Glomerular endothelial cell (primary cell): ENCODE data around the gene YIPF5. TPM values are rescaled to one million over a fixed set of nuclear protein-coding genes. Genes with fewer than 3 reads are reported as not detected.

ENCODE experiments used
- DNase-seq: peaks from one replicate; pipeline ENCODE4 v3.0.0-alpha.2; 2011; ENCODE audit warnings: low read depth, low spot score; ENCODE audit errors: extremely low read depth
- total RNA-seq: library from RNA; depleted of rRNA; stranded (reverse); fragments of >200 nt; gene quantifications from 2 replicates; pipeline ENCODE4 v1.2.3, GENCODE V29; 2015

YIPF5 gene
- total RNA-seq, 1 donor from 2014 or later = 70.4 TPM

- DNase-seq = no peak
Observed at GRCh38 chr5:144128844-144129243, 41.6 kb downstream of the YIPF5 start.

DNA sequence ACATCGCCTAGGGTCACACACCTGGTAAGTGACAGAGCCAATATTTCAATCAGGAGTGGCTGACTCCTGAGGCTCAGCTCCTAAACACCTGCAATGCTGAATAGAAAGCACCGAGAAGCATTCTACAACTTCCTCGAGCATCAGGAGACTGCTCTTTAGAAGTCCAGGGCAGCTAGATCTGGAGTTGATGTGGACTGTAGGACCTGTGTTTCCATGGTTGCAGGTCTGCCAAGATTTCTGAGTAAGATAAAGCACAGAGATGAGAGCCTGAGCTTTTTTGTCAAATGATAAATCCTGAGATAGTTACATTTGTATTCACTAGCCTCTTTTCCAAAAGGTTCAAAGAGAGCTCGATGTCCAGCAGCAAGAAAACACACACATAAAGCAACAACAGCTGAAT, 43.8 kb downstream of the YIPF5 start:
- DNase-seq = no peak

GRCh38 chr5:144125163-144125726, 45.2 kb downstream of the YIPF5 start:
- no peak for DNase-seq

- DNase-seq = no peak
Observed at GRCh38 chr5:144122641-144123040, 47.8 kb downstream of the YIPF5 start.

DNA sequence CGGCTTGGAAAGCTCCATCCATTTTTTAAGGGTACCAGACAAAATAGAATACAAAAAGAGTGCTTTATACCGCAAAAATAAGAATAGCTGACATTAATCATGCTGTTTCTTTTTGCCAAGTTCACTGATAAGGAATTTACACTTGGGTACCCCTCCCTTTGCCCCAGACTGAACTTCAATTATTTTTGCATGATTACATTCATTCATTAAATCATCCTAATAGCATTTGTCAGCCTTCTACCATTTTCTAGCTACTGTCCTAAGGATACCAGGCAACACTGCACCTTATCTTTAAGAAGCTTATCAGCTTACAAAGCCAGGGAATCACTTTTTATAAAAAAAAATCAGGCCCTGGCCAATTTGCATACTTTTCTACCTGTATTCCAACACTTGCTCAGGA, 48.4 kb downstream of the YIPF5 start:
- no peak for DNase-seq

DNA sequence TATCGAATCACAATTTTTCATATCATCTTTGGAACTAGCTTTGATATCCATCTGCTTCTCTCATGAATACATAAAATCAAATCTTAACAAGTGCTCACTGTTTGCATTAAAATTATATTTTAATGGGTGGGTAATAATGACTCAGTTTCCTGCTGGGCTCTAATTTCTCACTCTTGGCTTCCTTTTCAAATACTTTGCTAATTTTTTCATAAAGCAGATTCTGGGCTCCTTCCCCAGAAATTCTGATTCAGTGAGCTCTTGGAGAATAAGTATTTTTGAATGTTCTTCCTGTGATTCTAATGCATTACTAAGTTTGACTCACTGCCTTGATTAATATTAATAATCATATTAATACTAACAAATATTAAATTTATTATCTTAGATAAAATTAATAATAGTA, 48.9 kb downstream of the YIPF5 start:
- DNase-seq = peak; percentile 10

DNA sequence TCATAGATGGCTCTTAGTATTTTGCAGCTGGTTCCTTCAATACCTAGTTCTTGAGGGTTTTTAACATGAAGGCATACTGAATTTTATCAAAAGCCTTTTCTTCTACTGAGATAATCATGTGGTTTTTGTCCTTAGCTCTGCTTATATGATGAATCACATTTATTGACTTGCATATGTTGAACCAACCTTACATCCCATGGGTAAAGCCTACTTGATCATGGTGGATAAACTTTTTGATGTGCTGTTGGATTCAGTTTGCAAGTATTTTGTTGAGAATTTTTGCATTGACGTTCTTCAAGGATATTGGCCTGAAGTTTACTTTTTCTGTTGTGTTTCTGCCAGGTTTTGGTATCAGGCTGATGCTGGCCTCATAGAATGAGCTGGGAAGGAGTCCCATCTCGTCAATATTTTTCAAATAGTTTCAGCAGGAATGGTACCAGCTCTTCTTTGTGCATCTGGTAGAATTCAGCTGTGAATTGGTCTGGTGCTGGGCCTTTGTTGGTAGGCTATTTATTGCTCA, 49.7 kb downstream of the YIPF5 start:
- no peak for DNase-seq

DNA sequence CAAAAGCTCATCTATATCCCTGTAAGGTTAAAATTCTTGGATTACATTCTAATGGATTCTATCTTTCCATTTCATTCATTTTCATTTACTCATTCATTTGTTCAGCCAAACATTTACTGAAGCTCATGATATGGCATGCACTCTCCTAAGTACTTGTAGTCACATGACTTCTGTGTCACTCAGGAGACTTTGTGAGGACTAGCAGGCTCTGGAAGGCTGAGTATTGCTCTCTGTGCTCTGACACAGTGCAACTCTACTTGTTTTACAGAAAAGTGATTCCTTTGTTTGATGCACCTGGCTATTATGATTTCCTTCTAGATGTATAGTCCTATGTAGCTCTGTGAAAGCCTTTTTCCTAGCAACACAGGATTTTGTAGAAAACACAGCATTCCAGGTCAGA, 53.0 kb downstream of the YIPF5 start:
- DNase-seq = no peak

DNA sequence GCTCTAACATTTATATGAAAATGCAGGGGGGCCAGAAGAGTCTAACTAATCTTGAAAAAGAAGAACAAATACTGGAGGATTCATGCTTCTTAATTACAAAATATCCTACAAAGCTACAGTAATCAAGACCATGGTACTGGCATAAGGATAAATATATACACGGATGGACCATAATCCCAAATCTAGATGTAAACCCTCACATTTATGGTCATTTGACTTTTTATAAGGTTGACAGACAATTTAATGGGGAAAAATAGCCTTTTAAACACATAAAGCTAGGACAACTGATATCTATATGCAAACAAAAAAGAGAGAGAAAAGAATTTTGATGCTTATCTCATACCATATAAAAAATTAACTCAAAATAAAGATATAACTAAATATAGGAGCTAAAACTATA, 55.9 kb downstream of the YIPF5 start:
- DNase-seq = no peak

Other genes with a start within 250 kb of the YIPF5 start
- 0.10 and 0.18 TPM in 2 replicates for gene KCTD16, start 214 bp upstream of the YIPF5 start, total RNA-seq